ENCODE data around the gene C16orf92. TPM values are rescaled to one million over a fixed set of nuclear protein-coding genes. Genes with fewer than 3 reads are reported as not detected.

Gene C16orf92
- total and polyA plus RNA-seq, 2 of the 8 experiments (the other 6 are each of a cell fraction or from before 2014, with no cell fraction given) = not detected

GRCh38 chr16:29984764-29985147 lies 38.2 kb upstream of the C16orf92 start:
- no peak overlapping the region for H2BK12ac ChIP-seq (ENCODE audit: low read depth, low read length)
- POLR2A ChIA-PET (ENCODE audit: partially characterized antibody) = interaction anchor here (1.0 to 2.7 kb wide), 5 partner anchors 8 to 84 kb away, joined by 3 to 14 read pairs (median 4); partner anchors contain the start of gene TAOK2
- no peak overlapping the region for H3K9ac ChIP-seq (replicated peaks in 1 of 4; ENCODE audit: extremely low read depth in 1 of 4, low read depth in 3 of 4, low read length in 3 of 4)
- H3K27me3 ChIP-seq (replicated peaks in 1 of 4; ENCODE audit: control insufficient read depth in 3 of 4, extremely low read depth in 1 of 4, insufficient read depth in 3 of 4, low read length in 3 of 4) = no peaks in the 10 kb centered on the region
- no peak overlapping the region for H2BK15ac ChIP-seq (ENCODE audit: low read length)
- no peaks in the 10 kb centered on the region for H3K23me2 ChIP-seq (ENCODE audit: low read depth, low read length)
- H2BK20ac ChIP-seq (ENCODE audit: low read length) = no peak overlapping the region
- no peak overlapping the region for H2BK120ac ChIP-seq (replicated peaks; ENCODE audit: low read depth, low read length)
- no peak overlapping the region for H3K23ac ChIP-seq (ENCODE audit: insufficient read length)
- no peak overlapping the region for H4K8ac ChIP-seq (ENCODE audit: extremely low read depth, insufficient read depth, low read length)
- H3K18ac ChIP-seq (ENCODE audit: extremely low read depth, low read length) = no peak overlapping the region
- no peaks in the 10 kb centered on the region for H3K79me2 ChIP-seq (ENCODE audit: control insufficient read depth in 1 of 2, insufficient read depth in 2 of 2, low read length in 2 of 2)
- no peaks in the 10 kb centered on the region for H4K20me1 ChIP-seq (replicated peaks in 1 of 2; ENCODE audit: control insufficient read depth in 1 of 2, insufficient read depth in 2 of 2, low read length in 2 of 2)
- no peak overlapping the region for H2AFZ ChIP-seq (ENCODE audit: low read length)
- CTCF ChIA-PET (ENCODE audit: partially characterized antibody) = interaction anchor here (0.9 to 1.8 kb wide), 3 partner anchors 10 to 37 kb away, joined by 3 to 7 read pairs (median 7); no protein-coding TSS in a partner anchor
- H4K5ac ChIP-seq (ENCODE audit: insufficient read length, low read depth, low read length) = no peak overlapping the region
- no peak for FAIRE-seq
- no peak overlapping the region for H3K4ac ChIP-seq (replicated peaks; ENCODE audit: insufficient read length, low read depth, low read length)
- no peak overlapping the region for H3K4me2 ChIP-seq (ENCODE audit: insufficient read depth in 1 of 2, low read depth in 2 of 2, low read length in 2 of 2)
- 91% methylated on average over 5 of the region's 5 CpGs; no CpG with 5 or more reads in 1 of the 2 experiments for WGBS, 2 experiments (ENCODE audit: extremely low coverage in 1 of 2, insufficient coverage in 1 of 2, insufficient read length in 1 of 2, insufficient replicate concordance in 2 of 2, low coverage in 1 of 2, low lambda C conversion rate in 2 of 2, missing lambda C conversion rate in 1 of 2)
- H3K4me3 ChIP-seq (ENCODE audit: extremely low read depth in 1 of 4, insufficient read depth in 2 of 4, low read depth in 3 of 4, low read length in 4 of 4) = no peak overlapping the region
- no peak overlapping the region for H4K91ac ChIP-seq (replicated peaks; ENCODE audit: insufficient read length, low read length)
- no peaks in the 10 kb centered on the region for H3K79me1 ChIP-seq (ENCODE audit: low read depth, low read length)
- no peaks in the 10 kb centered on the region for H3K9me3 ChIP-seq (ENCODE audit: insufficient read depth in 2 of 2, low read depth in 1 of 2, low read length in 1 of 2)
- no peak overlapping the region for H2BK5ac ChIP-seq (ENCODE audit: low read depth, low read length)
- H2AK5ac ChIP-seq (ENCODE audit: low read depth, low read length) = no peak overlapping the region
- H3K36me3 ChIP-seq (ENCODE audit: control insufficient read depth in 2 of 4, insufficient read depth in 4 of 4, low read length in 3 of 4) = peaks cover 14 to 72% (median 57%) of the 10 kb centered on the region in 4 experiments
- DNase-seq (ENCODE audit: low read depth in 1 of 2, low spot score in 2 of 2) = no peak
- H3K4me1 ChIP-seq (replicated peaks in 1 of 4; ENCODE audit: control insufficient read depth in 3 of 4, insufficient read depth in 4 of 4, low read length in 3 of 4) = no peaks in the 10 kb centered on the region
- no peak overlapping the region for H3K56ac ChIP-seq (replicated peaks; ENCODE audit: insufficient read length, low read depth, low read length)
- H3K27ac ChIP-seq (ENCODE audit: low read depth, low read length) = no peak overlapping the region
- H3K14ac ChIP-seq (ENCODE audit: insufficient read length) = no peak overlapping the region
- TF ChIP-seq NRF1 (IDR thresholded peaks at IDR 0.05; ENCODE audit: low read depth, low read length) (no peak), TAF7 (optimal IDR thresholded peaks at IDR 0.05; ENCODE audit: borderline replicate concordance, low read depth, low read length) (no peak), BCL11A (IDR thresholded peaks at IDR 0.05; ENCODE audit: low read depth in 2 of 2, low read length in 2 of 2) (no peak), CBX8 (IDR thresholded peaks at IDR 0.05; ENCODE audit: borderline replicate concordance, low read depth, low read length) (no peak), BACH1 (IDR thresholded peaks at IDR 0.05; ENCODE audit: low read length) (no peak), JUN (IDR thresholded peaks at IDR 0.05; ENCODE audit: low read depth, low read length) (no peak), SIRT6 (IDR thresholded peaks at IDR 0.05; ENCODE audit: low read length) (no peak), CEBPB (IDR thresholded peaks at IDR 0.05; ENCODE audit: low read depth, low read length) (no peak), CHD2 (IDR thresholded peaks at IDR 0.05; ENCODE audit: low read length) (no peak), CBX5 (IDR thresholded peaks at IDR 0.05; ENCODE audit: low read depth, low read length) (no peak), GABPA (IDR thresholded peaks at IDR 0.05; ENCODE audit: borderline replicate concordance, insufficient read depth, low read length) (no peak), TAF1 (IDR thresholded peaks at IDR 0.05; ENCODE audit: low read depth, low read length) (no peak), HDAC6 (IDR thresholded peaks at IDR 0.05; ENCODE audit: low read depth, low read length) (no peak), FOSL1 (IDR thresholded peaks at IDR 0.05; ENCODE audit: insufficient read depth, low read depth, low read length) (no peak)
- TF ChIP-seq, protein P1, sequence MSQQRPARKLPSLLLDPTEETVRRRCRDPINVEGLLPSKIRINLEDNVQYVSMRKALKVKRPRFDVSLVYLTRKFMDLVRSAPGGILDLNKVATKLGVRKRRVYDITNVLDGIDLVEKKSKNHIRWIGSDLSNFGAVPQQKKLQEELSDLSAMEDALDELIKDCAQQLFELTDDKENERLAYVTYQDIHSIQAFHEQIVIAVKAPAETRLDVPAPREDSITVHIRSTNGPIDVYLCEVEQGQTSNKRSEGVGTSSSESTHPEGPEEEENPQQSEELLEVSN (IDR thresholded peaks at IDR 0.05) = no peak

Data from H1 (cell line).